Smooth muscle cell of the brain vasculature (primary cell): Measurements from ENCODE around the gene ZNF814.
"Not testable (repeated sequence)": the region's sequence is repeated elsewhere in the genome, so short reads cannot be mapped to it uniquely, and the experiment has no call there.

Source experiments
- DNase-seq: peaks from one replicate; pipeline ENCODE4 v3.0.0-alpha.2; 2012; ENCODE audit warnings: low read depth, low spot score

The ZNF814 gene

GRCh38 chr19:57817976-57818375 is 70.9 kb downstream of the ZNF814 start:
- DNase-seq = no peak

- DNase-seq = no peak
These were observed 72.2 kb downstream of the ZNF814 start for GRCh38 chr19:57816652-57817051.

DNA sequence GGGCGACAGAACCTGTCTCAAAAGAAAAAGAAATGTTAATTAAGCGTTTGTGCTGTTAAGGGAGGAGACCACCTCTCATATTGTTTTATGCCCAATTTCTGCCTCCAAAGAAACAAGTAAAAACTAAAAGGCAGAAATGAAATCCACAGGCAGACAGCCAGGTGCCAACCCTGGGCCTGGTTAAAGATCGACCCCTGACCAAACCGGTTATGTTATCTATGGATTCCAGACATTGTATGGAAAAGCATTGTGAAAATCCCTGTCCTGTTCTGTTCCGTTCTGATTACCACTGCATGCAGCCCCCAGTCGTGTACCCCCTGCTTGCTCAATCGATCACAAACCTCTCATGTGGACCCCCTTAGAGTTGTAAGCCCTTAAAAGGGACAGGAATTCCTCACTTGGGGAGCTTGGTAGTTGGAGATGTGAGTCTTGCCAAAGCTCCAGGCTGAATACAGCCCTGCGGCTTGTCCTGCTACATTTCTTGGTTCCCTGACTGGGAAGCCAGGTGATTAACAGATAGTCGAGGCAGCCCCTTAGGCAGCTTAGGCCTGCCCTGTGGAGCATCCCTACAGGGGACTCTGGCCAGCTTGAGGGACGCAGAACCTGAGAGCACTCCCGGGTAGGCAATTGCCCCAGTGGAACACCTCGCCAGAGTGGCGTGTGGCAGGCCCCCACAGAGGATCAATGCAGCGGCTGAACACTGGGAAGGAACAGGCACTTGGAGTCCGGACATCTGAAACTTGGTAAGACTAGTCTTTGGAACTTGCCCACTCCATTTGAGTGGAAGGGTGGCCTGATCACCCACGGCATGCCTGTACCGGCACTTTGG is 73.4 kb downstream of the ZNF814 start:
- no peak for DNase-seq

DNA sequence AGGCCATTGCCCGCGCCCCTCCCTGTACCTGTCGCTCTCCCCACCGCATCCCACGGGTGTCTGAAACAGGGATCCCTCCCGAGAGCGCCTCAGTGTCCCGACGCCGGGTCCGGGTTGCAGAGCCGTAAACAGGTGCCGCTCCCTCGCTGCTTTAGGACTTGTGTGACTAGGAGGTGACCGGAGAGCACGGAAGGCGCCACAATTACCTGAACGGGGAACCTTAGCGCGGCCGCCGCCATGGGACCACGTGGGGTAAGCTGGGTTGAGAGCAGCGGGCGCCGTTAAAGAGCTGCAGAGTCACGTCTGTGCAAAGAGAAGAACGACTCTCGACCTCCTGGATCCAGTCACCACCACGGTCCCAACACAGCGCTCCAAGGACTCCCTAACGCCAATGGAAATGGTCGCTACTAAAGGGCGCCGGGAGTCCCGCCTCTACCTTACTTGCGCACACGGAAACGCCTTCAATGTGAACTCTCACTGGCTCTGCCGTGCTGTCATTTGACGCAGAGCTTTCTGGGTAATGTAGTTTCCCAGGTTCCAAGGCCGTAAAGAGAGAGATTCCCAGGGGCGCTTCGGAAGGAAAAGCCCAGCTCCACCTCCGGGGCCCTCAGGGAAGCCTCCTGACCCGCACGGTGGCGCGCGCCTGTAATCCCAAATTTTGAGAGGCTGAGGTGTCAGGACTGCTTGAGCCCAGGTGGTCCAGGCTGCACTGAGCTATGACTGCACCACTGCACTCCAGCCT is 74.2 kb downstream of the ZNF814 start, which contains the start of gene ZNF552:
Gene ZNF552, minus strand, starts transcription at position 409 of the 742 bp plus-strand sequence. Its CDS starts 170 bp downstream, at position 239.
- peak; percentile 76 for DNase-seq

- DNase-seq = no peak
These were observed 74.8 kb downstream of the ZNF814 start for GRCh38 chr19:57813919-57814504.

GRCh38 chr19:57812975-57813820 is 75.6 kb downstream of the ZNF814 start:
- DNase-seq = not testable (repeated sequence)

GRCh38 chr19:57812226-57812625 is 76.6 kb downstream of the ZNF814 start:
- DNase-seq = no peak

DNA sequence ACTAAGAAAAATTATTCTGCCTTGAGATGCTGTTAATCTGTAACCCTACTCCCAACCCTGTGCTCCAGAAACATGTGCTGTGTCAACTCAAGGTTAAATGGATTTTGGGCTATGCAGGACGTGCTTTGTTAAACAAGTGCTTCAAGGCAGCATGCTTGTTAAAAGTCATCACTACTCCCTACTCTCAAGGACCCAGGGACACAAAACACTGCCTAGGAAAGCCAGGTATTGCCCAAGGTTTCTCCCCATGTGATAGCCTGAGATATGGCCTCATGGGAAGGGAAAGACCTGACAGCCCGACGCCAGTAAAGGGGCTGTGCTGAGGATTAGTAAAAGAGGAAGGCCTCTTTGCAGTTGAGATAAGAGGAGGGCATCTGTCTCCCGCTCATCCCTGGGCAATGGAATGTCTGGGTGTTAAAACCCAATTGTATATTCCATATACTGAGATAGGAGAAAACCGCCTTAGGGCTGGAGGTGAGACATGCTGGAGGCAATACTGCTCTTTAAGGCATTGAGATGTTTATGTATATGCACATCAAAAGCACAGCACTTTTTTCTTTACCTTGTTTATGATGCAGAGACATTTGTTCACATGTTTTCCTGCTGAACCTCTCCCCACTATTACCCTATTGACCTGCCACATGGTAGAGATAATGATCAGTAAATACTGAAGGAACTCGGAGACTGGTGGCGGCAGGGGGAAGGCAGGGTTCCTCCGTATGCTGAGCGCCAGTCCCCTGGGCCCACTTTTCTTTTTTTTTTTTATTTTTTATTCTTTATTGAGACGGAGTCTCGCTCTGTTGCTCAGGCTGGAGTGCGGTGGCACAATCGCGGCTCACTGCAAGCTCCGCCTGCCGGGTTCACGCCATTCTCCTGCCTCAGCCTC is 78.2 kb downstream of the ZNF814 start:
- DNase-seq = not testable (repeated sequence)

GRCh38 chr19:57807541-57807940 is 81.3 kb downstream of the ZNF814 start:
- DNase-seq = no peak

DNA sequence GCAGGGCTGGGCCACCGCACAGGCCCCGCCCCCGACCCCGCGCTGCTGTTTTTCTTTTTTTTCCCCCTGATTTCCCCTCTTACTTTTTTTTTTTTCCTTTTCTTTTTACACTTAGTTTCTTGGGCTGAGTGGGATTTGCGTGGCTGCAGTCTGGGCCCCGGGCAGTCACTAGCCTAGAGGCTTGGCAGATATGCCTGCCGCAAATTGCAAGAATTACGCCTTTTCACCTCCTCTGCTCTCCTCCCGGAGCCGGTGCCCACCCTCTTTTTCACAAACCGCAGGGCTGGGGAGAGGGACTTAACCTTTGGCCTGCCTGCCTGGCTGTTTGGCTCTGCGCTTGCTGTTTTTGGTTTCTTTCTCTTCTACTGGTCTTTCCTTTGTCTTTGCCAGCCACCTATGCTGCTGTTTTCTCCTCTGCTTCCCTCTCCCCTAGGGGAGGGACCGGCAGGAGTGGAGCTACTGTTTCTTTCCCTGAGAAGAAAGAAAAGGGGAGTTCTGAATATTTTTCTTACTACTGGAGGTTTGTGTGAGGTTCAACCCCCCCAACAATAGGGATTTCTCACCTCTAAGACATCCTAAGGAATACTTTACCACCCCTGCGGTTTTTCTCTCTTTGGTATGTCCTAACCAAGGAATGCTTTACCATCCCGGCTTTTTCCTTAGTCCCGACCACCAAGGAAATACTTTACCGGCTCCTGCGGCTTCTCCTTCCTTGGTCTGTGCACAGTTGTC is 85.1 kb downstream of the ZNF814 start:
- peak; percentile 50 for DNase-seq

- no peak for DNase-seq
These were observed 85.6 kb downstream of the ZNF814 start for GRCh38 chr19:57803265-57803593.

DNA sequence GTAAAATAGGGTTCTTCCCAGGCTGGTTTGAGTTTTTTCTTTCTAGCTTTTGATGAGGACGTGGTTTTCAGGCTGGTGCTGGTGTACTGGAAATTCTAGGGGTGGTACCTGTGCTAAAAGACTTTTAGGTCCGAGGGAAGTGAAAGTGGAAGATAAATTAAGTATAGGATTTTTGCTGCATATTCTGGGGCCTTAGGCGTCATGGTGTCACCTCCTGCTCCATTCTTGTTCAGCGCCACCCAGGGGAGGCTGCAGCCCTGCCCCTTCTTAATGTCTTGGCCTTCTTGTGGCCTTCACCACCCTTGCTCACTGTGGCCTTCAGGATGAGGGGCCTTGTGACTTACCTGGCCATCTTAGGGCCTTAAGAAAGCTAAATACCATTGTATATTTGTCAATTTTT is 86.6 kb downstream of the ZNF814 start:
- no peak for DNase-seq

DNA sequence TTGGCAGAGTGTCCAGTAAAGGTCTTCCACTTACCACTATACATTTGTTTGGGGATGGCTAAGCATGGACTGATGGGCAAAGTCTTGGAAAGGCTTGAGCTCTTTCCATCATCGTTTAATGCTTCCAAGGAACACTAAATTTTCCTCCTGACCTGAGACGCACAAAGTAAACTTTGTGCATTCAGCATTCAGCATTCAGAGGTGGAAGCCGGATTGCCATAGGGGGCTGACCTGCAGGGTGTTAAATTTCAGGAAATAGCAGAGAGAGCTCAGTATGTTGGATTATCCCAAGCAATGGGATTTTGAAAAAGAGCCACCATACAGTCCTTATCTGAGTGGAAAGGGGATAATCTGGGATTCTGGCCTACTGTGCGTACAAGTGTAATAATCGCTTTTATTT is 88.1 kb downstream of the ZNF814 start:
- DNase-seq = no peak
